ENCODE results near the gene ID4. TPM values are rescaled to one million over a fixed set of nuclear protein-coding genes. Genes with fewer than 3 reads are reported as not detected.

The ID4 gene
- total RNA-seq, 4 donors from 2014 or later = 60.2 to 158 (median 63.3) TPM

DNA sequence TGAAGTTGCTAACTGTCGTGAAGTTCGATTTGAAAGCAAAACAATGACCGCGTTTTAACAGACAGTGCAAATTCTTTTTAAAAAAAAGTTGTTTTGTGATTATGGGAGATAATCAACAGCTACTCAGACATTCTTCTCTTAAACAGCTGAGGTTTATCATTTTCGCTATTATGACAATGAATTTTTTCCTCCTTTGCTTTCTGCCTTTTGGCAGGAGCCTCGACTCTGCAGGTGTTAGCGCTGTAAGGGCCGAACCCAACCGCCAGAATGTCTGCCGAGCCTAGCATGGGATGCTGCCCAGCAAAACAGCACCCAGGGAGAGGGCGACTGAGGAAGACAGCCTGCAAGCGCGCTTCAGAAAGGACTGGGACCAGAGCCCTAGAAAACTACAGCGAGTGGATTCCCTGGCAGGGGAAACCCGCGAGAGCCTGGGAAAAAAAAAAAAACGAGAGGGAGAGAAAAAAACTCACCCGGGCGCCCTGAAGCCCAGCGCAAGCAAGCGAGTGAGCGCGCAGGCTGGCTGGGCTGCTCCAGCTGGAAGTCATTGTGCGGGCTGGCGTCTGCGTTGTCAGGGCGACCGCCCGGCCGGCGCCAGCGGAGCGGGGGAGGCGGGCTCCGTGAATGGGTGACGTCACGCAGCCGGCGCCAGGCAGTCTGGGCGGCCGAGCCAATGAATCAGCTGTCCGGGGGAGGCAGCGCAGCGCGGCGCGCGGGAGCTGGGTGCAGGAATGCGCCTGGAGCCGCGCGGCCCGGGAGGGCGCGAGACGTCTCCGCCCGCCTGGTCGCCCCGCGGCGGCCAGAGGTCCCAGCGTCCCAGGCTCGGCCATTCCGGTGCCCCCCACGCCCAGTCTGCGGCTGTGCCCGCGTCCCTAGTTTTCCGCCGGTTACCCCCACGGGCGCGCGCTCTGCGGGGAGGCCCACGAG is 32.7 kb upstream of the ID4 start:
- no peaks in the 10 kb centered on the region for H3K27me3 ChIP-seq
- DNase-seq (ENCODE audit: extremely low spot score) = peak; percentile 95
- peak overlapping the region; percentile 92 to 98 (median 94) for H3K27ac ChIP-seq (replicated peaks in 1 of 4)
- H3K36me3 ChIP-seq = no peaks in the 10 kb centered on the region
- under 1% methylated on average over 34 of the region's 77 CpGs for WGBS
- intact Hi-C loops (cut with DNase I) = loop anchor here (5.0 kb wide), 1 partner anchor 33 kb away; the partner anchor contains the start of gene ID4
- no peaks in the 10 kb centered on the region for H3K9me3 ChIP-seq
- TF ChIP-seq EP300 (IDR thresholded peaks at IDR 0.05) = peak; percentile 96
- TF ChIP-seq, protein P1, sequence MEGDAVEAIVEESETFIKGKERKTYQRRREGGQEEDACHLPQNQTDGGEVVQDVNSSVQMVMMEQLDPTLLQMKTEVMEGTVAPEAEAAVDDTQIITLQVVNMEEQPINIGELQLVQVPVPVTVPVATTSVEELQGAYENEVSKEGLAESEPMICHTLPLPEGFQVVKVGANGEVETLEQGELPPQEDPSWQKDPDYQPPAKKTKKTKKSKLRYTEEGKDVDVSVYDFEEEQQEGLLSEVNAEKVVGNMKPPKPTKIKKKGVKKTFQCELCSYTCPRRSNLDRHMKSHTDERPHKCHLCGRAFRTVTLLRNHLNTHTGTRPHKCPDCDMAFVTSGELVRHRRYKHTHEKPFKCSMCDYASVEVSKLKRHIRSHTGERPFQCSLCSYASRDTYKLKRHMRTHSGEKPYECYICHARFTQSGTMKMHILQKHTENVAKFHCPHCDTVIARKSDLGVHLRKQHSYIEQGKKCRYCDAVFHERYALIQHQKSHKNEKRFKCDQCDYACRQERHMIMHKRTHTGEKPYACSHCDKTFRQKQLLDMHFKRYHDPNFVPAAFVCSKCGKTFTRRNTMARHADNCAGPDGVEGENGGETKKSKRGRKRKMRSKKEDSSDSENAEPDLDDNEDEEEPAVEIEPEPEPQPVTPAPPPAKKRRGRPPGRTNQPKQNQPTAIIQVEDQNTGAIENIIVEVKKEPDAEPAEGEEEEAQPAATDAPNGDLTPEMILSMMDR (IDR thresholded peaks at IDR 0.05) = peak in 1 of 3 experiments; percentile 10
- TF ChIP-seq POLR2AphosphoS5 (IDR thresholded peaks at IDR 0.05) = peak; percentile 95
- TF ChIP-seq POLR2A (IDR thresholded peaks at IDR 0.05; ENCODE audit: low read depth) = peak; percentile 78
- peak overlapping the region; percentile 57 to 67 (median 64) for H3K4me3 ChIP-seq
- peaks cover 11 to 46% (median 41%) of the 10 kb centered on the region in 4 donors for H3K4me1 ChIP-seq

DNA sequence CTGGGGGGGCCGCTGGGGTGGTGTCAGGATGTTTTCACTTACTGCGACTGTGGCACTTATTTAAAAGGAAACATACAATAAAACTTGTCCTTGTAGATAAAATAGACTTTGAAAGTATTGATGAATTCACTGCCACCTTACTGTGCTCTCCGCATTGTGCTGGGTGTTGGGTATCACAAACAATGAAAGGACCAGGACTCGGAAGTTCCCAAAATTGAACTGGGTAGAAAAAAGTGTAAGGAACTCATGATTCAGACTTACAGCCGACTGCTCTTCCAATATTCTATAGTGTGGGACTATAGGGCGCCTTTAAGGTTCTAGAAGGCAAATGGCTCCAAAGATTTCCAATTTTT is 32.1 kb upstream of the ID4 start:
- intact Hi-C loops (cut with DNase I) = no loop called here
- Histone ChIP-seq H3K36me3 (no peaks in the 10 kb centered on the region), H3K27ac (replicated peaks in 1 of 4) (peak overlapping the region; percentile 92 to 98 (median 94)), H3K4me3 (peak overlapping the region; percentile 57 to 67 (median 64)), H3K27me3 (no peaks in the 10 kb centered on the region), H3K4me1 (peaks cover 11 to 46% (median 41%) of the 10 kb centered on the region in 4 donors), H3K9me3 (no peaks in the 10 kb centered on the region)
- WGBS = 40% methylated on average over 6 of the region's 6 CpGs
- TF ChIP-seq EP300 (IDR thresholded peaks at IDR 0.05) (no peak), POLR2A (IDR thresholded peaks at IDR 0.05; ENCODE audit: low read depth) (no peak), POLR2AphosphoS5 (IDR thresholded peaks at IDR 0.05) (no peak)
- TF ChIP-seq, protein P1 (IDR thresholded peaks at IDR 0.05) = no peak
- no peak for DNase-seq (ENCODE audit: extremely low spot score)

DNA sequence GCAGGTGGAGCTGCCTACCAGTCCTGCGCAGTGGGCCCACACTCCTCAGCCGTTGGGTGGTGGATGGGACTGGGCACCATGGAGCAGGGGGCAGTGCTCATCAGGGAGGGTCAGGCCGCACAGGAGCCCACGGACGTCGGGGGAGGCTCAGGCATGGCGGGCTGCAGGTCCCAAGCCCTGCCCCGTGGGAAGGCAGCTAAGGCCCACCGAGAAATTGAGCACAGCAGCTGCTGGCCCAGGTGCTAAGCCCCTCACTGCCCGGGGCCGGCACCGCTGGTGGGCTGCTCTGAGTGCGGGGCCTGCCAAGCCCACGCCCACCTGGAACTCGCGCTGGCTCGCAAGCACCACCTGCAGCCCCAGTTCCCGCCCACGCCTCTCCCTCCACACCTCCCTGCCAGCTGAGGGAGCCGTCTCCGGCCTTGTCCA is 30.2 kb upstream of the ID4 start:
- intact Hi-C loops (cut with DNase I) = no loop called here
- Histone ChIP-seq H3K27me3 (no peaks in the 10 kb centered on the region), H3K27ac (replicated peaks in 1 of 4) (no peak overlapping the region), H3K9me3 (no peaks in the 10 kb centered on the region), H3K4me3 (no peak overlapping the region), H3K4me1 (peaks cover 11 to 39% (median 35%) of the 10 kb centered on the region in 4 donors), H3K36me3 (no peaks in the 10 kb centered on the region)
- no peak for TF ChIP-seq EP300 (IDR thresholded peaks at IDR 0.05)
- no peak for TF ChIP-seq POLR2AphosphoS5 (IDR thresholded peaks at IDR 0.05)
- no peak for TF ChIP-seq POLR2A (IDR thresholded peaks at IDR 0.05; ENCODE audit: low read depth)
- TF ChIP-seq, protein P1 (IDR thresholded peaks at IDR 0.05) = no peak
- DNase-seq (ENCODE audit: extremely low spot score) = no peak
- 88% methylated on average over 7 of the region's 21 CpGs for WGBS

DNA sequence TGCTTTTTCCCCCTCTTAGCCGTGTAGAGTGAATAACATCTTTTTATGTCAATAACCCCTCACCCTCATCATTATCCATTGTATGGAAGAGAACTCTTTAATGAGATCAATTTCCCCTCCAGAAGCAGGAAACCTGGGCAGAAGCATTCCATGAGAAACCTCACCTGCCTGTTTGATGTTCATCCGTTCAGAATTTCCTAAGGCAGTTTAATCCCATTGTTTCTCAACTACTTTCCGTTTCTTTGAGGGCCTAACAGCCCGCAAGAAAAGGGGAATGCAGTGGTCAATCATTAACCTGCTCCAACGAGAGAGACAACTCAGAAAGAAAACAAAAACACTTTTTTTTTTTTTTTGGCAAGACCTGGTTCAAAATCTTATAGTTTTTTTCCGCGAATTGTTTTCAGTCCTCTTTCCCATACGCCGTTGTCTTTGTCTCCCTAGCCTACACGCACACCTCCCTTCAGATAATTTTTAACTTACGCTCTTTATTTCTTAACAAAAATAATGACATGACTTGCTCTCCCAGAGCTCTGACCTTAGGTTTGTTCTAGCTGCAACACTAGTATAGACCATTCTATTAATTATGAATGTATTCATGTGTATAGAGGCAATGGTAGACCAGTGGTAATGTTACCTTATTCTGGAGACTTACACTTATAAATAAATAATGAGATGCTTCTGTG is 25.6 kb upstream of the ID4 start:
- H3K36me3 ChIP-seq = no peaks in the 10 kb centered on the region
- no peaks in the 10 kb centered on the region for H3K27me3 ChIP-seq
- no peak overlapping the region for H3K4me3 ChIP-seq
- peaks cover 0 to 3% (median 0%) of the 10 kb centered on the region in 4 donors for H3K4me1 ChIP-seq
- H3K9me3 ChIP-seq = no peaks in the 10 kb centered on the region
- intact Hi-C loops (cut with DNase I) = loop anchor here (2.0 kb wide), 1 partner anchor 39 kb away; no protein-coding TSS in a partner anchor
- DNase-seq (ENCODE audit: extremely low spot score) = no peak
- H3K27ac ChIP-seq (replicated peaks in 1 of 4) = no peak overlapping the region
- 87% methylated on average over 11 of the region's 11 CpGs for WGBS
- no peak for TF ChIP-seq POLR2A (IDR thresholded peaks at IDR 0.05; ENCODE audit: low read depth)
- no peak for TF ChIP-seq POLR2AphosphoS5 (IDR thresholded peaks at IDR 0.05)
- TF ChIP-seq, protein P1 (IDR thresholded peaks at IDR 0.05) = no peak
- TF ChIP-seq EP300 (IDR thresholded peaks at IDR 0.05) = no peak
